A549 (cell line): Measurements from ENCODE around the gene FMOD. TPM values are rescaled to one million over a fixed set of nuclear protein-coding genes. Genes with fewer than 3 reads are reported as not detected.

ENCODE experiments used
- ATAC-seq, 2 experiments: fragments of 200-7000 bp in 1 of 2; fragments of >200 bp in 1 of 2; cut with Nextera tagmentation in 1 of 2; cut with Tn5 transposase in 1 of 2; 3 replicates each; pipeline versions ENCODE4 v1.8.0 to v1.9.1; 2018 to 2020; ENCODE audit warnings: mild to moderate bottlenecking in 1 of 2, moderate library complexity in 1 of 2
- CTCF ChIA-PET: fragments of 300-600 bp; sonication (Branson Sonifier 250); formaldehyde crosslinking; extraction: SDS; loops from one replicate; lab custom pipeline; 2021; ENCODE audit warnings: antibody characterized with exemption, inconsistent platforms; lab: Yijun Ruan, JAX
- POLR2A ChIA-PET: fragments of 350-600 bp; formaldehyde crosslinking; extraction: SDS; loops from one replicate; lab custom pipeline; 2021; ENCODE audit warnings: antibody characterized with exemption, inconsistent platforms; lab: Yijun Ruan, JAX
- DNase-seq, 2 experiments: peaks; one replicate each; pipeline versions ENCODE4 v3.0.0 to v3.0.0-alpha.2; 2011 to 2016; ENCODE audit warnings: low read depth in 1 of 2, low spot score in 1 of 2
- FAIRE-seq: peaks from 2 replicates; lab custom pipeline; 2011; peaks lifted over from hg19 to GRCh38; lab: Jason Lieb, UNC
- H3K27ac ChIP-seq, 2 experiments: fragments of >200 bp; sonication (Bioruptor Twin); formaldehyde crosslinking; 3 replicates each; pipeline ENCODE4 v1.5.1; 2016 to 2017
- H3K4me1 ChIP-seq: fragments of >200 bp; sonication (Bioruptor Twin); formaldehyde crosslinking; 3 replicates; pipeline ENCODE4 v1.6.1; 2016
- H3K4me2 ChIP-seq: fragments of >200 bp; sonication (Bioruptor Twin); formaldehyde crosslinking; 3 replicates; pipeline ENCODE4 v1.6.1; 2016
- H3K4me3 ChIP-seq: fragments of >200 bp; sonication (Bioruptor Twin); formaldehyde crosslinking; 3 replicates; pipeline ENCODE4 v1.5.1; 2016
- H3K9me3 ChIP-seq: fragments of >200 bp; sonication (Bioruptor Twin); formaldehyde crosslinking; 3 replicates; pipeline ENCODE4 v1.6.1; 2016
- BCL3 ChIP-seq: fragments of >200 bp; sonication (Bioruptor Twin); formaldehyde crosslinking; IDR thresholded peaks from 3 replicates; pipeline ENCODE4 v1.6.1; 2016
- CBX8 ChIP-seq: fragments of 200-600 bp; sonication (generic); IDR thresholded peaks from 2 replicates; pipeline ENCODE4 v1.6.1; 2016
- CEBPB ChIP-seq, 2 experiments: fragments of >200 bp in 1 of 2; sonication (Bioruptor Twin) in 1 of 2; formaldehyde crosslinking in 1 of 2; IDR thresholded peaks; 2 replicates each; pipeline ENCODE4 v1.6.1; 2012 to 2016
- EHMT2 ChIP-seq: fragments of 200-600 bp; sonication (generic); IDR thresholded peaks from 2 replicates; pipeline ENCODE4 v1.6.1; 2016; ENCODE audit warnings: antibody characterized with exemption, low read depth, mild to moderate bottlenecking, moderate library complexity
- ELK1 ChIP-seq: fragments of 150-350 bp; IDR thresholded peaks from 2 replicates; pipeline ENCODE4 v1.6.1; 2014; ENCODE audit warnings: low read depth, mild to moderate bottlenecking, low read length
- EP300 ChIP-seq, 2 experiments: fragments of >200 bp; sonication (Bioruptor Twin); formaldehyde crosslinking; IDR thresholded peaks; 2 replicates in 1 of 2; 3 replicates in 1 of 2; pipeline ENCODE4 v1.6.1; 2016 to 2017
- FOSL2 ChIP-seq, 2 experiments: fragments of 450-650 bp in 1 of 2; fragments of >200 bp in 1 of 2; sonication (Bioruptor Twin) in 1 of 2; formaldehyde crosslinking; IDR thresholded peaks; 2 replicates each; pipeline versions ENCODE4 v1.5.0 to v1.6.1; 2016 to 2020; ENCODE audit warnings: mild to moderate bottlenecking in 1 of 2, moderate library complexity in 1 of 2
- HDAC2 ChIP-seq: fragments of 200-600 bp; sonication (generic); IDR thresholded peaks from 2 replicates; pipeline ENCODE4 v1.6.1; 2016
- HOXB5 ChIP-seq: fragments of 250-450 bp; sonication (Bioruptor Pico); IDR thresholded peaks from 2 replicates; pipeline ENCODE4 v1.5.0; 2020; ENCODE audit warnings: mild to moderate bottlenecking, moderate library complexity
- JUNB ChIP-seq: fragments of >200 bp; sonication (Bioruptor Twin); formaldehyde crosslinking; IDR thresholded peaks from 2 replicates; pipeline ENCODE4 v1.6.1; 2016
- KDM5A ChIP-seq: fragments of 200-600 bp; sonication (generic); IDR thresholded peaks from 2 replicates; pipeline ENCODE4 v1.6.1; 2016; ENCODE audit warnings: antibody characterized with exemption, mild to moderate bottlenecking
- PHF8 ChIP-seq: fragments of 200-600 bp; sonication (generic); IDR thresholded peaks from 2 replicates; pipeline ENCODE4 v1.6.1; 2016; ENCODE audit warnings: low read depth, mild to moderate bottlenecking, antibody characterized with exemption, moderate library complexity, borderline replicate concordance
- RARB ChIP-seq: fragments of 250-450 bp; sonication (Bioruptor Pico); IDR thresholded peaks from 2 replicates; pipeline ENCODE4 v1.8.0; 2021; ENCODE audit warnings: mild to moderate bottlenecking, moderate library complexity
- RCOR1 ChIP-seq: fragments of 150-350 bp; IDR thresholded peaks from 2 replicates; pipeline ENCODE4 v1.6.1; 2014; ENCODE audit warnings: antibody characterized with exemption, low read length, low read depth
- REST ChIP-seq: fragments of 200-600 bp; sonication (generic); IDR thresholded peaks from 2 replicates; pipeline ENCODE4 v1.6.1; 2016; ENCODE audit warnings: antibody characterized with exemption, mild to moderate bottlenecking, moderate library complexity
- RNF2 ChIP-seq: fragments of 200-600 bp; sonication (generic); IDR thresholded peaks from 2 replicates; pipeline ENCODE4 v1.6.1; 2016; ENCODE audit warnings: low read depth, mild to moderate bottlenecking, antibody characterized with exemption, moderate library complexity, borderline replicate concordance
- SMC3 ChIP-seq: fragments of >200 bp; sonication (Bioruptor Twin); formaldehyde crosslinking; IDR thresholded peaks from 3 replicates; pipeline ENCODE4 v1.6.1; 2018; ENCODE audit warnings: inconsistent platforms
- TP53 ChIP-seq: fragments of 250-450 bp; sonication (Bioruptor Pico); IDR thresholded peaks from 2 replicates; pipeline ENCODE4 v1.5.0; 2021; ENCODE audit warnings: mild to moderate bottlenecking, moderate library complexity
- WGBS: methylation state at CpG from one replicate; pipeline ENCODE4 v1.1.6; 2017; ENCODE audit errors: missing lambda C conversion rate; 5-methylcytosine and 5-hydroxymethylcytosine counted together
- polyA minus RNA-seq: library from RNA; depleted of rRNA, polyadenylated mRNA; stranded (reverse); fragments of >200 nt; gene quantifications from 2 replicates; pipeline ENCODE4 v1.2.3, GENCODE V29; 2011; rRNA and poly(A)+ RNA removed
- polyA plus RNA-seq, 4 experiments: library from polyadenylated mRNA; depleted of rRNA in 3 of 4; stranded (reverse); fragments of >200 nt; fragmentation: RNase III in 1 of 4; extraction: RNeasy Plus Mini Kit Qiagen cat#74134 plus additional on column Dnase treatment in 1 of 4; gene quantifications; 2 replicates in 3 of 4; 3 replicates in 1 of 4; pipeline ENCODE4 v1.2.3, GENCODE V29; 2011 to 2017

FMOD gene
- polyA plus RNA-seq (2011; rRNA removed) (0.03 and 0.04 TPM in 2 replicates), polyA plus RNA-seq (2017; fragmentation: RNase III; extraction: RNeasy Plus Mini Kit Qiagen cat#74134 plus additional on column Dnase treatment) (not detected in 3 replicates), polyA minus RNA-seq (not detected in 2 replicates)
- polyA plus RNA-seq (2012; cell fraction: cytosol; rRNA removed), result 0.01 TPM in 2 replicates
- polyA plus RNA-seq (2012; cell fraction: nucleus; rRNA removed), result 0.02 TPM in 1 of 2 replicates, not detected in the other

- WGBS, result 37% methylated on average over 16 of the region's 17 CpGs
- Histone ChIP-seq H3K27ac (no peak within 1 kb of the TSS), H3K4me2 (no peak within 1 kb of the TSS), H3K4me3 (no peak within 1 kb of the TSS), H3K9me3 (no peaks in the 10 kb centered on the region), H3K4me1 (no peaks in the 10 kb centered on the region)
- ChIA-PET POLR2A (no interaction called here), CTCF (interaction anchor here (0.9 to 23.4 kb wide), 4 partner anchors 9 to 153 kb away, joined by 3 to 510 read pairs (median 115); no protein-coding TSS in a partner anchor)
- no peak for TF ChIP-seq EHMT2
- no peak for TF ChIP-seq RARB (CRISPR knock-in tag)
- TF ChIP-seq JUNB, result no peak
- TF ChIP-seq KDM5A, result no peak
- TF ChIP-seq BCL3, result no peak
- TF ChIP-seq RCOR1, result no peak
- ATAC-seq (peak; percentile 62 to 74; a peak in 3 of 6 replicates), DNase-seq (no peak), FAIRE-seq (no peak)
These were observed at the start of gene FMOD for GRCh38 chr1:203351037-203351625. TSS of gene FMOD (minus strand) at chr1:203351122. CDS start at chr1:203348270, 2,852 bp downstream.

- FAIRE-seq (no peak), DNase-seq (no peak), ATAC-seq (no peak)
- H3K4me1 ChIP-seq, result no peaks in the 10 kb centered on the region
- ChIA-PET POLR2A (no interaction called here), CTCF (interaction anchor here (1.2 kb wide), 1 partner anchor 57 kb away, joined by 6 read pairs; no protein-coding TSS in a partner anchor)
- H3K27ac ChIP-seq, result no peak overlapping the region
- H3K9me3 ChIP-seq, result peaks cover 17% of the 10 kb centered on the region; the same call in 1 of the 3 replicates
- no peak overlapping the region for H3K4me3 ChIP-seq
- H3K4me2 ChIP-seq, result no peak overlapping the region
- 20% methylated on average over 7 of the region's 7 CpGs for WGBS
- TF ChIP-seq RNF2 (no peak), CBX8 (no peak), HOXB5 (CRISPR knock-in tag) (no peak), KDM5A (no peak), SMC3 (no peak)
These were observed 45.8 kb upstream of the FMOD start for GRCh38 chr1:203396595-203397194.

GRCh38 chr1:203395751-203396150 is 44.8 kb upstream of the FMOD start:
- no peak for DNase-seq
- H3K4me2 ChIP-seq, result peak overlapping the region; percentile 6; the same call in 1 of the 3 replicates
- peaks cover 19% of the 10 kb centered on the region; the same call in 1 of the 3 replicates for H3K9me3 ChIP-seq
- peak; percentile 39 for FAIRE-seq
- H3K4me1 ChIP-seq, result no peaks in the 10 kb centered on the region
- ChIA-PET POLR2A (no interaction called here), CTCF (interaction anchor here (0.6 to 1.2 kb wide), 2 partner anchors 56 to 115 kb away, joined by 3 to 6 read pairs; no protein-coding TSS in a partner anchor)
- no peak overlapping the region for H3K27ac ChIP-seq
- no peak for TF ChIP-seq HDAC2
- no peak for TF ChIP-seq EP300 (IDR thresholded peaks at IDR 0.05)
- no peak for TF ChIP-seq KDM5A
- TF ChIP-seq TP53 (CRISPR knock-in tag), result no peak
- TF ChIP-seq FOSL2 (IDR thresholded peaks at IDR 0.05), result no peak
- no peak for TF ChIP-seq FOSL2 (CRISPR knock-in tag; IDR thresholded peaks at IDR 0.05)
- no peak for TF ChIP-seq PHF8
- no peak for TF ChIP-seq REST
- TF ChIP-seq RCOR1, result no peak
- no peak for TF ChIP-seq CEBPB (IDR thresholded peaks at IDR 0.05)
- no peak for TF ChIP-seq ELK1
- ATAC-seq, result no peak
- H3K4me3 ChIP-seq, result no peak overlapping the region
- 19% methylated on average over 6 of the region's 6 CpGs for WGBS
